ENCODE measurements around the gene AADAC. TPM values are rescaled to one million over a fixed set of nuclear protein-coding genes. Genes with fewer than 3 reads are reported as not detected.
"Not testable (repeated sequence)": the region's sequence is repeated elsewhere in the genome, so short reads cannot be mapped to it uniquely, and the experiment has no call there.

AADAC gene
- total RNA-seq, 1 experiment from 2014 or later: not detected

- Histone ChIP-seq H3K36me3 (no peaks in the 10 kb centered on the region), H3K27ac (no peak overlapping the region), H3K4me1 (peaks cover under 1% of the 10 kb centered on the region; the same call in 1 of the 2 replicates), H3K4me3 (no peak overlapping the region), H3K9me3 (replicated peaks) (no peaks in the 10 kb centered on the region), H3K27me3 (no peaks in the 10 kb centered on the region)
- DNase-seq: no peak
Measured at GRCh38 chr3:151859233-151859673, 45.3 kb downstream of the AADAC start.

- DNase-seq: no peak
- Histone ChIP-seq H3K4me3 (no peak overlapping the region), H3K9me3 (replicated peaks) (no peaks in the 10 kb centered on the region), H3K27me3 (no peaks in the 10 kb centered on the region), H3K36me3 (no peaks in the 10 kb centered on the region), H3K4me1 (peaks cover 3% of the 10 kb centered on the region; the same call in 1 of the 2 replicates), H3K27ac (no peak overlapping the region)
Measured at GRCh38 chr3:151859905-151860304, 46.0 kb downstream of the AADAC start.

DNA sequence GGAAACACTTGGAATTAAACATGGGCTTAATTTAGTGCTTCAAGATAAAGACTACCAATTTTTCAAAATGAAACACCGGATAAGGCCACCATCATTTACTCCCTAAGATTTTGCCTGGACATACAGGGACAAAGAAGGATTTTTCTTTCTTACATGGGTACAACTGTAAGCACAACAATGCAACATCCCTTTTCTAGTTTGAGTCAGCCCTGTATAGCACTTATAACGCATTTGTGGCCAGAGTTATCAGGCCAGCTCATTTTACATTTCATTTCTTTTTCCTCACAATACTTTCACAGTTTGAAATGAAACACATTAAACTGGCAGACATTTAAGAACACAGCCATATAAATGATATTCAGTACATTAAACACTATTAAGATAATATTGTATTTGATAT is 49.7 kb downstream of the AADAC start:
- Histone ChIP-seq H3K27ac (no peak overlapping the region), H3K4me1 (peaks cover 18% of the 10 kb centered on the region), H3K36me3 (no peaks in the 10 kb centered on the region), H3K27me3 (no peaks in the 10 kb centered on the region), H3K9me3 (replicated peaks) (no peaks in the 10 kb centered on the region), H3K4me3 (no peak overlapping the region)
- DNase-seq: no peak

GRCh38 chr3:151864423-151865101 is 50.6 kb downstream of the AADAC start:
- no peaks in the 10 kb centered on the region for H3K36me3 ChIP-seq
- no peak for DNase-seq
- H3K27me3 ChIP-seq: no peaks in the 10 kb centered on the region
- H3K4me3 ChIP-seq: no peak overlapping the region
- H3K4me1 ChIP-seq: peaks cover 18% of the 10 kb centered on the region
- H3K9me3 ChIP-seq (replicated peaks): no peaks in the 10 kb centered on the region
- no peak overlapping the region for H3K27ac ChIP-seq

DNA sequence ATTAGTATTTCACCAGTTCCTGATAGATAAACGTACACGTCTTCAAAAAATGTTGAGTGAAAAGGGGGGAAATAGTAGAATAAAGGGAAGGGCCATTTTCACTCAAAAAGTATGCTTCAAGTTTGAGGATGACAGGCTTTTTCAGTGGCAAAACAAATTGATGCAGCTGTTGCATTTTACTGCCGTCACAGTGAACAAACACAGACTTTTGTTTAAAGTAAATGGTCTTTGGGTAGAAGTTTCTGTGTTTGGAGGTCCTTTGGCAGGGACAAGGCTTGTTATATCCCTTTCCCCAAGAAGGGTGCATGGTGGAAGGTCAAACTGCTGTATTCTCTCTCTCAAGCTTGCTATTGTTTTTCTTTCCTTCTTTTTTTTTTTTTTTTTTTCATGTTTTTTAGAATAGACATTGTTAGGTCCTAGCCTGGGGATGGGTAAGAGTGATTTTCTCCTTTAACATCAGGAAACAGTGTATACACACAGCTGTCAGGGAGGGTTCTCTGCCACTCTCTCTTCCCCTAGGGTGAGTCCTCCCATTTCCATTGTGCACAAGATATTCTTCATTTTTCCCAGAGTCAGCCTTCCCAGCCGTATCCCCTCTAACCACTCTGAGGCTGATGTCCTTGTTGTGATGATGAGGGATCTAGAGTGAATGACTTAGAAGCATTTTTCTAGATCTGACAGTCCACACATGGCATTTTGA is 52.9 kb downstream of the AADAC start:
- H3K4me3 ChIP-seq: peak overlapping the region; percentile 30
- peak overlapping the region; percentile 93 for H3K27ac ChIP-seq
- DNase-seq: peak; percentile 67 to 88
- H3K9me3 ChIP-seq (replicated peaks): no peaks in the 10 kb centered on the region
- H3K36me3 ChIP-seq: no peaks in the 10 kb centered on the region
- peaks cover 18% of the 10 kb centered on the region for H3K4me1 ChIP-seq
- no peaks in the 10 kb centered on the region for H3K27me3 ChIP-seq

- H3K4me3 ChIP-seq: no peak overlapping the region
- peaks cover 18% of the 10 kb centered on the region for H3K4me1 ChIP-seq
- no peaks in the 10 kb centered on the region for H3K9me3 ChIP-seq (replicated peaks)
- DNase-seq: no peak
- H3K27ac ChIP-seq: peak overlapping the region; percentile 93
- H3K36me3 ChIP-seq: no peaks in the 10 kb centered on the region
- no peaks in the 10 kb centered on the region for H3K27me3 ChIP-seq
Measured at GRCh38 chr3:151867666-151868065, 53.8 kb downstream of the AADAC start.

GRCh38 chr3:151869181-151869580 is 55.3 kb downstream of the AADAC start:
- Histone ChIP-seq H3K4me1 (peaks cover 29% of the 10 kb centered on the region), H3K27me3 (no peaks in the 10 kb centered on the region), H3K4me3 (no peak overlapping the region), H3K9me3 (replicated peaks) (no peaks in the 10 kb centered on the region), H3K27ac (no peak overlapping the region), H3K36me3 (no peaks in the 10 kb centered on the region)
- no peak for DNase-seq

DNA sequence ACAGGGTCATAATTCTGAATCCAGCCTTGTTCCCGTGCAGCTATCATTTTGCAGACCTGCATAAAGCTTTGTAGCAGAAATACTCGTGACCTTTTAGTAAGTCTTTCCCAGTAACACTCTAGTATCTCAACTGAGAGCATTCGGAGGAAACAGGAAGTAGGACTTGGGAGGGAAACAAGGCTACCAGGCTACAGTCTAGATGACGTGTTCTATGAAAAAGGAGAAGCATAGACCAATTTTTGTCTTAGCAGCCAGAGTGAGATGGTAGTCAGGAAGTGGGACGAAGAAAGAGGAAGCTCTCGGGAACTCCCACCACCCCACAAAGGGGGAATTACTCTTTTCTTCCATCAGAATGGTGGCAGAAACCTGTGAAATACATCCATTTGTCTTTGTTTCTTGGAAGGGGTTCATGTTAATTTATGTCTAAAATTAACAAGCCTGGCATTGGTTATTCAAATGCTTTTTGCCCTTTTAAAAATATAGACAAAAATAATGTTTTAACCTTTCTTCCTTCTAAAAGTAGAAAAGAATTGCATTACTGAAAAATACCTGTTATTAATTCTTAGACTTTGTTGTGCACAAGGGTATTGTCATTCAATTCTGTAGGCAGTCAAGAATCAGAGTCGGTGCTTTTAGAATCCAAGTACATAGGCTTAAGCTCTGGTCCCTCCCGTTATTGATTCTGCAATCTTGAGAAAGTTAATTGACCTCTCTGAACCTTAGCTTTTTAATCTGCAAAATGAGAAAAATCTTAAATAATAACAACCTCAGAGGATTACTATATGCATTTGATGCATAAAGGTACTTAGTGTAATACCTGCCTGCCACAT is 57.9 kb downstream of the AADAC start:
- Histone ChIP-seq H3K36me3 (no peaks in the 10 kb centered on the region), H3K27me3 (no peaks in the 10 kb centered on the region), H3K9me3 (replicated peaks) (no peaks in the 10 kb centered on the region), H3K27ac (no peak overlapping the region), H3K4me3 (no peak overlapping the region), H3K4me1 (peaks cover 24% of the 10 kb centered on the region)
- no peak for DNase-seq

DNA sequence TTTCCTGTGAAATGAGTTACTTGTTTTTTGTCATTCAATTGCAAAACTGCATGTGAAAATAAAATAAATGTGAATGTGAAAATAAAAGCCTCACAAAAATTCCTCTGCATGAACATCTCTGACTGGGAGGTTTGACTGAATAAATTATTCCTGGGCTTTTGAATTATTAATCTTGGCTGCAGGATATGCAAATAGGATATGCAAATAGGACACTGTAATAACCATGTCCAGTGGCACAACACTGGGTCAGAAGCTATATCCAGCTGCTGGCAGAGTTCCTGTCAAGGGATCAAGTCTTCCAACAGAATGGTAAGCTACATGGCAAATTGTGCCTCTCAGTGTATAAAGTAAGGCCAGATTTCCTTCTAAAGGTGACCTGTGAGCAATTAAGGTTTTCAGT is 59.5 kb downstream of the AADAC start, which contains the start of gene SUCNR1:
SUCNR1 (plus strand) TSS at position 246 of the 400 bp plus-strand sequence. CDS start 6,250 bp downstream, outside the sequence.
- Histone ChIP-seq H3K4me3 (no peak within 1 kb of the TSS), H3K4me1 (peaks cover 14% of the 10 kb centered on the region), H3K27ac (peak within 1 kb of the TSS; percentile 24), H3K27me3 (no peaks in the 10 kb centered on the region), H3K36me3 (no peaks in the 10 kb centered on the region), H3K9me3 (replicated peaks) (no peaks in the 10 kb centered on the region)
- peak; percentile 53 to 72 for DNase-seq

GRCh38 chr3:151874079-151874478 is 60.2 kb downstream of the AADAC start:
- not testable (repeated sequence) for H3K27ac ChIP-seq; H3K36me3 ChIP-seq; H3K4me3 ChIP-seq; H3K9me3 ChIP-seq (replicated peaks); H3K27me3 ChIP-seq; DNase-seq
- H3K4me1 ChIP-seq: peaks cover 14% of the 10 kb centered on the region

DNA sequence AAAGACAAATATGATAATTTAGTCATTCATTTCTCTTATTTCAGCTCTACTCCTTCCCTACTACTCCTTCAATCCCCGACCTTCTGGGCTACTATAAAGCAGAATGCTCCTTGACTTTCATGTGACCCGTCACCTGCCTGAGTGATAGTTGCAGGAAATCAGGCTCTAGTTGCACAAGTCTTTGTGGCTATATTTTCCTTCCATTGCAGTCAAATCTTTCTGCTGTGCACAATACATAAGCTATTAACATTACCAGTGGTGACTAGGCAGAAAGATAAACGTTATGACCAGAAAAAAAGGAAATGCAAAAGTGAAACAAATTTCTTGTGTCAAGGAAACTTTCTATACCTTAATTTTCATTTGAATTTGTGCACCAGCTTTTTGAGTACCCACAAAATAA is 61.8 kb downstream of the AADAC start:
- no peak overlapping the region for H3K27ac ChIP-seq
- no peaks in the 10 kb centered on the region for H3K27me3 ChIP-seq
- H3K4me3 ChIP-seq: no peak overlapping the region
- no peaks in the 10 kb centered on the region for H3K9me3 ChIP-seq (replicated peaks)
- no peaks in the 10 kb centered on the region for H3K36me3 ChIP-seq
- no peak for DNase-seq
- H3K4me1 ChIP-seq: peaks cover 14% of the 10 kb centered on the region

- no peak overlapping the region for H3K27ac ChIP-seq
- no peak overlapping the region for H3K4me3 ChIP-seq
- H3K36me3 ChIP-seq: no peaks in the 10 kb centered on the region
- no peaks in the 10 kb centered on the region for H3K9me3 ChIP-seq (replicated peaks)
- peaks cover 14% of the 10 kb centered on the region for H3K4me1 ChIP-seq
- DNase-seq: no peak
- H3K27me3 ChIP-seq: no peaks in the 10 kb centered on the region
Measured at GRCh38 chr3:151877269-151877668, 63.4 kb downstream of the AADAC start.

Measured in SJCRH30 (cell line).